HCT116 (cell line): ENCODE measurements around the gene TRIM56.
"Not testable (repeated sequence)": the region's sequence is repeated elsewhere in the genome, so short reads cannot be mapped to it uniquely, and the experiment has no call there.

Source experiments
- ATF3 ChIP-seq: IDR thresholded peaks from 2 replicates; pipeline ENCODE4 v1.6.1; 2012
- CBX3 ChIP-seq: IDR thresholded peaks from 2 replicates; pipeline ENCODE4 v1.6.1; 2012; ENCODE audit warnings: low read depth
- CTCF ChIP-seq, 3 experiments: fragments of 200-600 bp in 1 of 3; sonication (generic) in 1 of 3; IDR thresholded peaks in 2 of 3; conservative IDR thresholded peaks in 1 of 3; 2 replicates each; pipeline ENCODE4 v1.5.1; 2012 to 2017; ENCODE audit warnings: low read depth in 2 of 3, low read length in 2 of 3, antibody characterized with exemption in 1 of 3, borderline replicate concordance in 1 of 3, control low read depth in 1 of 3, mild to moderate bottlenecking in 1 of 3, mixed read lengths in 1 of 3, mixed run types in 1 of 3, moderate library complexity in 1 of 3; ENCODE audit not compliant: insufficient read depth in 1 of 3
- EGR1 ChIP-seq: IDR thresholded peaks from 2 replicates; pipeline ENCODE4 v1.6.1; 2012; ENCODE audit warnings: low read depth
- ELF1 ChIP-seq: IDR thresholded peaks from 2 replicates; pipeline ENCODE4 v1.6.1; 2012; ENCODE audit warnings: low read depth, borderline replicate concordance
- EZH2 ChIP-seq: fragments of 200-600 bp; sonication (generic); IDR thresholded peaks from 2 replicates; pipeline ENCODE4 v1.6.1; 2017; ENCODE audit warnings: antibody characterized with exemption, mixed run types
- FOSL1 ChIP-seq: IDR thresholded peaks from 2 replicates; pipeline ENCODE4 v1.6.1; 2012; ENCODE audit warnings: low read depth
- POLR2A ChIP-seq: IDR thresholded peaks from 2 replicates; pipeline ENCODE4 v1.7.0; 2011; ENCODE audit warnings: borderline replicate concordance; ENCODE audit not compliant: insufficient read depth, insufficient read length; ENCODE audit errors: extremely low read depth
- REST ChIP-seq: IDR thresholded peaks from 2 replicates; pipeline ENCODE4 v1.6.1; 2012; ENCODE audit warnings: low read depth
- SRF ChIP-seq: IDR thresholded peaks from 2 replicates; pipeline ENCODE4 v1.6.1; 2012; ENCODE audit warnings: low read depth
- YY1 ChIP-seq: IDR thresholded peaks from 2 replicates; pipeline ENCODE4 v1.6.1; 2011; ENCODE audit warnings: low read length, low read depth, moderate library complexity, mild to moderate bottlenecking; ENCODE audit not compliant: insufficient replicate concordance; ENCODE audit errors: extremely low read depth
- ZBTB33 ChIP-seq: IDR thresholded peaks from 2 replicates; pipeline ENCODE4 v1.6.1; 2011; ENCODE audit warnings: mild to moderate bottlenecking, low read length, moderate library complexity; ENCODE audit not compliant: insufficient replicate concordance; ENCODE audit errors: extremely low read depth
- ZNF274 ChIP-seq: fragments of 200-500 bp; sonication (Bioruptor generic); IDR thresholded peaks from 2 replicates; pipeline ENCODE4 v1.6.1; 2014; ENCODE audit warnings: mild to moderate bottlenecking, low read depth, low read length, inconsistent platforms

GRCh38 chr7:101064176-101064550 lies 21.1 kb upstream of the TRIM56 start:
- TF ChIP-seq CTCF (IDR thresholded peaks at IDR 0.05 in 2 of 3, conservative IDR thresholded peaks at IDR 0.05 in 1 of 3; ENCODE audit: borderline replicate concordance in 1 of 3, insufficient read depth in 1 of 3, low read depth in 2 of 3, low read length in 2 of 3); YY1; REST; POLR2A; ELF1; ZBTB33; EZH2; EGR1; SRF; FOSL1; ZNF274; CBX3; ATF3: not testable (repeated sequence)
